Dedifferentiated amniotic fluid mesenchymal stem cell (primary cell): ENCODE results near the gene C4BPA.

ENCODE experiments used
- DNase-seq: peaks from one replicate; pipeline ENCODE4 v3.0.0-alpha.2; 2016; ENCODE audit errors: extremely low spot score

C4BPA gene

GRCh38 chr1:207124389-207124788 is 20.4 kb downstream of the C4BPA start:
- DNase-seq: no peak

- DNase-seq: no peak
Measured at GRCh38 chr1:207128336-207128921, 24.4 kb downstream of the C4BPA start.

GRCh38 chr1:207129053-207129452 is 25.0 kb downstream of the C4BPA start:
- no peak for DNase-seq

- DNase-seq: no peak
Measured at GRCh38 chr1:207130252-207131036, 26.4 kb downstream of the C4BPA start.

GRCh38 chr1:207131163-207131562 is 27.1 kb downstream of the C4BPA start:
- no peak for DNase-seq

GRCh38 chr1:207134581-207134980 is 30.5 kb downstream of the C4BPA start:
- DNase-seq: no peak

- no peak for DNase-seq
Measured at GRCh38 chr1:207139616-207140015, 35.6 kb downstream of the C4BPA start.

- DNase-seq: no peak
Measured at GRCh38 chr1:207140536-207140935, 36.5 kb downstream of the C4BPA start.

- DNase-seq: no peak
Measured at GRCh38 chr1:207145401-207146058, 41.5 kb downstream of the C4BPA start.

- no peak for DNase-seq
Measured at GRCh38 chr1:207151920-207152319, 47.9 kb downstream of the C4BPA start.

- DNase-seq: no peak
Measured at GRCh38 chr1:207152792-207153468, 48.9 kb downstream of the C4BPA start.

GRCh38 chr1:207155028-207155427 is 51.0 kb downstream of the C4BPA start:
- DNase-seq: no peak

- no peak for DNase-seq
Measured at GRCh38 chr1:207156095-207156494, 52.1 kb downstream of the C4BPA start.

GRCh38 chr1:207156826-207157225 is 52.8 kb downstream of the C4BPA start:
- no peak for DNase-seq

GRCh38 chr1:207164086-207164485 is 60.1 kb downstream of the C4BPA start:
- DNase-seq: no peak

- no peak for DNase-seq
Measured at GRCh38 chr1:207172321-207172720, 68.3 kb downstream of the C4BPA start.

GRCh38 chr1:207172885-207173284 is 68.9 kb downstream of the C4BPA start:
- DNase-seq: no peak

GRCh38 chr1:207173396-207173795 is 69.4 kb downstream of the C4BPA start:
- no peak for DNase-seq

- no peak for DNase-seq
Measured at GRCh38 chr1:207174913-207175312, 70.9 kb downstream of the C4BPA start.

- no peak for DNase-seq
Measured at GRCh38 chr1:207179036-207179435, 75.0 kb downstream of the C4BPA start.

- no peak for DNase-seq
Measured at GRCh38 chr1:207181847-207182246, 77.8 kb downstream of the C4BPA start.

- no peak for DNase-seq
Measured at GRCh38 chr1:207186503-207186902, 82.5 kb downstream of the C4BPA start.
